Measurements from ENCODE around the gene MCRIP2. TPM values are rescaled to one million over a fixed set of nuclear protein-coding genes. Genes with fewer than 3 reads are reported as not detected.

Gene MCRIP2
- total RNA-seq, 4 donors from 2014 or later: 17.3 to 35.6 (median 28.1) TPM

GRCh38 chr16:645852-646678, 4.4 kb downstream of the MCRIP2 start:
- Histone ChIP-seq H3K27me3 (no peaks in the 10 kb centered on the region), H3K9me3 (no peaks in the 10 kb centered on the region), H3K27ac (peak overlapping the region in 1 of 4 donors; percentile 16), H3K4me1 (peaks cover 42 to 94% (median 51%) of the 10 kb centered on the region in 3 donors), H3K4me3 (no peak overlapping the region), H3K36me3 (no peaks in the 10 kb centered on the region)
- WGBS, 2 donors: 35 to 41% methylated on average over 10 to 12 of the region's 32 CpGs
- intact Hi-C loops (cut with DNase I): no loop called here
- no peak for TF ChIP-seq POLR2A (IDR thresholded peaks at IDR 0.05)
- TF ChIP-seq, protein P1, sequence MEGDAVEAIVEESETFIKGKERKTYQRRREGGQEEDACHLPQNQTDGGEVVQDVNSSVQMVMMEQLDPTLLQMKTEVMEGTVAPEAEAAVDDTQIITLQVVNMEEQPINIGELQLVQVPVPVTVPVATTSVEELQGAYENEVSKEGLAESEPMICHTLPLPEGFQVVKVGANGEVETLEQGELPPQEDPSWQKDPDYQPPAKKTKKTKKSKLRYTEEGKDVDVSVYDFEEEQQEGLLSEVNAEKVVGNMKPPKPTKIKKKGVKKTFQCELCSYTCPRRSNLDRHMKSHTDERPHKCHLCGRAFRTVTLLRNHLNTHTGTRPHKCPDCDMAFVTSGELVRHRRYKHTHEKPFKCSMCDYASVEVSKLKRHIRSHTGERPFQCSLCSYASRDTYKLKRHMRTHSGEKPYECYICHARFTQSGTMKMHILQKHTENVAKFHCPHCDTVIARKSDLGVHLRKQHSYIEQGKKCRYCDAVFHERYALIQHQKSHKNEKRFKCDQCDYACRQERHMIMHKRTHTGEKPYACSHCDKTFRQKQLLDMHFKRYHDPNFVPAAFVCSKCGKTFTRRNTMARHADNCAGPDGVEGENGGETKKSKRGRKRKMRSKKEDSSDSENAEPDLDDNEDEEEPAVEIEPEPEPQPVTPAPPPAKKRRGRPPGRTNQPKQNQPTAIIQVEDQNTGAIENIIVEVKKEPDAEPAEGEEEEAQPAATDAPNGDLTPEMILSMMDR (IDR thresholded peaks at IDR 0.05): no peak
- no peak for DNase-seq

DNA sequence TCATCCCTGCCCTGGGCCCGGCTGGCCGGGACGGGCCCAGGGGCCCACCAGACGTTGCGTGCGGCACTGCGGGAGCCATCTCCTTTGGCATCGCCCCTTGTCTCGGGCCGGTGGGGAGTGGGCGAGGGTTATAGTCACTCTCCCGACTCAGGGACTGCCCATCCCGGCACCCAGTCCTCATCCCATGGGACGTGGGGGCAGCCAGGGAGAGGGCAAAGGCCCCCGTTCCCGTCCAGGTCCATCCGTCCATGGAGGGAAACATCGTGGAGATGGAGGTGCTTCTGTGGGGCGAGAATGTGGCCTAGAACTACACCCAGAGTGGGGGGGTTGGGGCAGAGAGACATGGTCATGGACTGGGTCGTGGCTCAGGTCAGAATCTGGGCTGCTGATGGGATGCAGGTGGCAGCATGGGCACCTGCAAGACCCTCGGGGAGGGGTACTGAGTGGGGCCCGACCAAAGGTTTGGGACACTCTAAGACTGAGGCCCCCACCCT, 5.1 kb downstream of the MCRIP2 start:
- H3K36me3 ChIP-seq: peaks cover 0 to 6% (median 0%) of the 10 kb centered on the region in 3 donors
- H3K27me3 ChIP-seq: no peaks in the 10 kb centered on the region
- TF ChIP-seq, protein P1 (IDR thresholded peaks at IDR 0.05): no peak
- no peak for TF ChIP-seq POLR2A (IDR thresholded peaks at IDR 0.05)
- H3K9me3 ChIP-seq: no peaks in the 10 kb centered on the region
- WGBS, 2 donors: 90% methylated on average over 2 of the region's 22 CpGs; no CpG with 5 or more reads in 1 of the 2 donors
- peaks cover 42 to 89% (median 45%) of the 10 kb centered on the region in 3 donors for H3K4me1 ChIP-seq
- no peak overlapping the region for H3K27ac ChIP-seq
- intact Hi-C loops (cut with DNase I): no loop called here
- no peak for DNase-seq
- H3K4me3 ChIP-seq: no peak overlapping the region

DNA sequence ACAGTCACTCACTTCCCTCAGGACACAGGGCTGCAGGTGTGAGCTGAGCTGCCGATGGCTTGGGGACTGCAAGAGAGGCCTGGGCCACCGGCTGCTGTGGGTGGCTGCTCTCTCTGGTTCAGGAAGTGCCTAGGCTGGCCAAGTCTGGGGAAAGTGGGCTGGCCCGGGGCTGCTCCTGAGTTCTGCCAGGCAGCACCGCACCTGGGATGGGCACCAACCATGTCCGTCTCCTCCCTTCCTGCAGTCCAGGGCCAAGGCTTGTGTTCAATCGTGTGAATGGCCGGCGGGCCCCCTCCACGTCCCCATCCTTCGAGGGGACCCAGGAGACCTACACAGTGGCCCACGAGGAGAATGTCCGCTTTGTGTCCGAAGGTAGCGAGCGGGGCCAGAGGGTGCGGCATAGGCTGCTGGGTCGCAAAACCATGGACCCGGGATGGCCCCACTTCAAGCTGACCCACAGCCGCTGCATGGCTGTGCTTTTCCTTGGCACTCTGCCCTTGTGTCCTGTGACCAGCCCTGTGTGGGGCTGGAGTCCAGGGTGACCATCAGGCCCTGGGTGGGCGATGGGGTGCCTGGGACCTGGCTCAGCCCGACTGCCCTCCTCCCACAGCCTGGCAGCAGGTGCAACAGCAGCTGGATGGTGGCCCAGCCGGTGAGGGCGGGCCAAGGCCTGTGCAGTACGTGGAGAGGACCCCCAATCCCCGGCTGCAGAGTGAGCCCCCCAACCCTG, 5.7 kb downstream of the MCRIP2 start:
- H3K4me1 ChIP-seq: peaks cover 42 to 87% (median 42%) of the 10 kb centered on the region in 3 donors
- no peaks in the 10 kb centered on the region for H3K9me3 ChIP-seq
- TF ChIP-seq, protein P1 (IDR thresholded peaks at IDR 0.05): no peak
- TF ChIP-seq POLR2A (IDR thresholded peaks at IDR 0.05): no peak
- peaks cover 0 to 11% (median 0%) of the 10 kb centered on the region in 3 donors for H3K36me3 ChIP-seq
- DNase-seq: no peak
- H3K27me3 ChIP-seq: no peaks in the 10 kb centered on the region
- WGBS, 2 donors: no CpG with 5 or more reads among the region's 25 CpGs
- peak overlapping the region in 2 of 4 donors; percentile 86 to 91 for H3K27ac ChIP-seq
- peak overlapping the region in 1 of 4 donors; percentile 92 for H3K4me3 ChIP-seq
- intact Hi-C loops (cut with DNase I): no loop called here

GRCh38 chr16:648071-648780, 6.6 kb downstream of the MCRIP2 start:
- Histone ChIP-seq H3K4me3 (peak overlapping the region; percentile 60 to 92 (median 72)), H3K9me3 (no peaks in the 10 kb centered on the region), H3K27ac (peak overlapping the region; percentile 86 to 91 (median 88)), H3K27me3 (no peaks in the 10 kb centered on the region), H3K36me3 (peaks cover 0 to 16% (median 0%) of the 10 kb centered on the region in 3 donors), H3K4me1 (peaks cover 33 to 78% (median 34%) of the 10 kb centered on the region in 3 donors)
- WGBS, 2 donors: 15% methylated on average over 6 of the region's 24 CpGs; no CpG with 5 or more reads in 1 of the 2 donors
- DNase-seq: no peak
- intact Hi-C loops (cut with DNase I): no loop called here
- TF ChIP-seq POLR2A (IDR thresholded peaks at IDR 0.05): no peak
- TF ChIP-seq, protein P1 (IDR thresholded peaks at IDR 0.05): peak in 5 of 6 experiments; percentile 19 to 51 (median 31)

All from esophagus squamous epithelium (tissue), 5 donors.